Smooth muscle cell of the brain vasculature (primary cell): ENCODE results near the gene HLA-G.

Source experiments
- DNase-seq: peaks from one replicate; pipeline ENCODE4 v3.0.0-alpha.2; 2012; ENCODE audit warnings: low read depth, low spot score

HLA-G gene

DNA sequence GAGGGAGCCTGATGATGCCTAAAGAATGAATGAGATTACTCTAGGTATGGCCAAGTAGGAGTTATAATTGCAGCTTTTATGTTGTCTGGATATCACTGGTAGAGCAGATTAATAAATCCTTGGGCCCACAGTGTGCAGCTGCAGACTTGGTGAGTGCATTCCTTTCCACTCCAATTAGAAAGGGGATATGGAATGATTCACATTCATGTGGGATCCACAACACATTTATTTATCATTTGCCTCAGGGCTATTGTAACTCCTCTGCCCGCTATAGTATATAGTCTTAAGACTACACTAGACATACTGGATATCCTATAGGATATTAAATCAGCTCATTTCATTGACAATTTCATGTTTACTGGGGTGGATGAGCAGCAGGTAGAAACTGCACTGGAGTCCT, 11.6 kb upstream of the HLA-G start:
- no peak for DNase-seq

- DNase-seq, result no peak
Measured at GRCh38 chr6:29818892-29819291, 8.7 kb upstream of the HLA-G start.

GRCh38 chr6:29824144-29824543, 3.5 kb upstream of the HLA-G start:
- no peak for DNase-seq

DNA sequence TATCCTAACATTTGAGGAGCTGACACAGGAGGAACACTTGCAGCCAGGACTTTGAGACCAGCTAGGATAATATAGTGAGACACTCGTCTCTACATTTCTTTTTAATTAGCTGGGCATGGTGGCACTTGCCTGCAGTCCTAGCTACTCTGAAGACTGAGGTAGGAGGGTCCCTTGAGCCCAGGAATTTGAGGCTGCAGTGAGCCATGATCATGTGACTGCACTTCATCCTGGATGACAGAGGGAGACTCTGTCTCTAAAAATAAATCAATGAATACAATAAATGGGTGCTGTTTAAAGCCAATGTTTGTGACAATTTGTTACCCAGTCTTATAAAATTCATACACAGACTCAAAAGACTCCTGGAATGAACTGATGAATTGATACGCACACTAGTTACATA, 1.8 kb upstream of the HLA-G start:
- DNase-seq, result no peak

GRCh38 chr6:29826271-29826670, 1.4 kb upstream of the HLA-G start:
- DNase-seq, result no peak

DNA sequence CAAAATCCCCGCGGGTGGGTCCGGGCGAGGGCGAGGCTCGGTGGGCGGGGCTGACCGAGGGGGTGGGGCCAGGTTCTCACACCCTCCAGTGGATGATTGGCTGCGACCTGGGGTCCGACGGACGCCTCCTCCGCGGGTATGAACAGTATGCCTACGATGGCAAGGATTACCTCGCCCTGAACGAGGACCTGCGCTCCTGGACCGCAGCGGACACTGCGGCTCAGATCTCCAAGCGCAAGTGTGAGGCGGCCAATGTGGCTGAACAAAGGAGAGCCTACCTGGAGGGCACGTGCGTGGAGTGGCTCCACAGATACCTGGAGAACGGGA, 809 bp downstream of the HLA-G start:
- no peak for DNase-seq

- DNase-seq, result no peak
Measured at GRCh38 chr6:29829766-29830165, 2.1 kb downstream of the HLA-G start.

- no peak for DNase-seq
Measured at GRCh38 chr6:29830409-29830808, 2.8 kb downstream of the HLA-G start.

DNA sequence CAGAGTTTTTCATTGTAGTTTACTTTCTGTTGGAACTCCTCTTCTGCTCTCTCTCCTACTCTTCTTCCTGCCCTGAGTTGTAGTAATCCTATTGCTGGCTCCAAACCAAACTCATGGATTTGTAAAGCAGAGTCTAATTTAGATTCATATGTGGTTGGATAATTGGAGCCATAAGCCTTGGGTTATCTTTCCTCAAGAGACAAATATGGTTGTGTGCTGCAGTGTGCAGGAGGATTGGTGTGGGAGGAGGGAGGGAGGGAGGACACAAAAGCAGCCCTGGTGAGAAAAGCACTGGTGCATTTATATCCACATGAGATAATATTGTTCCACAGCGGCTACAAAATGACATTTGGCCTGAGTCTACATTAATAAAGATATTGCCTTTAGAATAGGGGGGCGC, 4.2 kb downstream of the HLA-G start:
- DNase-seq, result no peak

DNA sequence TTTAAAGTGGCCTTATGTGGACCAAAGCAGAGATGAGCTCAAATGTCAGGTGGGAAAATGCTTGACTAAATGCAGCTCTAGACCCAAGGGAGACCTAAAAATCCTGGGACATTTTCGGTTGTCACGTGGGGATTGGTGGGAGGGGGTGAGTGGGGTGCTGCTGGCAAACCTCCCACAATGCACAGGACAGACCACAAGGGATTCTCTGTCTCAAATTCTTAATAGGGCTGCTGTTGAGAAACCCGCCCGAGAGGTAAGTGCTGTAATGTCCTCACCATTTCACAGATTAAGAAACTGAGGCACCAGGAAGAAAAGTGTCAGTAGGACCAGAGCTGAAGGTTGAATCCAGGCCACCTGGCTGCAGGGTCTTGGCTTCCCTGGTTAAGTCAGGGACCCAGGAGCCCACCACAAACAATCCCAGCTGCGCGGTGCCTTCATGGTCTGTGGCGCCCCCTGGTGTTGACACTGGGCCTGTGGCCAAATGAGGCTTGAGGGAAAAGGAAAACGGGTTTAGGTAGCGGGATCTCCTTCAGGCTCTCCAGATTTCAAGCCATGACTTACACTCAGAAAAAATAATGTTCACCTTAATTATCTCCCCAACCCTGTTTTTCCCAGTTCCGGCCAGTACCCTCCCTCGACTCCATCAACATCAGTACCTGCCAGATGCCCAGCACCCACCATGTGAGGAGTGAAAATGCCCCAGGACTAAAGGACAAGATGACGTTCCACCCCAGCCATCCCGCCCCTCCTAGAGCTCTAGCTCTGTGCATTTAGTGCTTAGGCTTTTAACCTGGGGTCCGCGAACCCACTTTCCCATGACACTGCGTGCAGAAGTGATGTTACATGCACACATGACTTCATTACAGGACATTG, 7.2 kb downstream of the HLA-G start:
- no peak for DNase-seq

- no peak for DNase-seq
Measured at GRCh38 chr6:29839917-29840316, 12.3 kb downstream of the HLA-G start.

DNA sequence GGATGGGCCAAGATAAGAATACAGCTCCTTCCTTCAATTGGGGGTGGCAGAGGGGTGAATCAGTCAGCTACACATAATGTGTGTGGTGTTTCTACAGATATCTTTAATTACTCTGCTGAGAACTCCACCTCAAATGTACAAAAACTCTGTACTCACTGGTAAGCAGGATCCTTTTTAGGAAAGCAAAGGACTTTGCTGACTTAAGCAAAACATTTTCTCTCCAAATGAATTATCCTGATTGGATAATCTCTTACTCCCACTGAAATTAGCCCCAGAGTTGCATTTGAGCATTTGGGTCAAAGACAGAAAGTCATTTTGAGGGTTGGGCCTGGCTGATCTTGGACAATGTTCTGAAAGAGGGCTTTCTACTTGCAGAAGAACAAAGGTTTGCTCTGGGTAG, 13.4 kb downstream of the HLA-G start:
- no peak for DNase-seq

DNA sequence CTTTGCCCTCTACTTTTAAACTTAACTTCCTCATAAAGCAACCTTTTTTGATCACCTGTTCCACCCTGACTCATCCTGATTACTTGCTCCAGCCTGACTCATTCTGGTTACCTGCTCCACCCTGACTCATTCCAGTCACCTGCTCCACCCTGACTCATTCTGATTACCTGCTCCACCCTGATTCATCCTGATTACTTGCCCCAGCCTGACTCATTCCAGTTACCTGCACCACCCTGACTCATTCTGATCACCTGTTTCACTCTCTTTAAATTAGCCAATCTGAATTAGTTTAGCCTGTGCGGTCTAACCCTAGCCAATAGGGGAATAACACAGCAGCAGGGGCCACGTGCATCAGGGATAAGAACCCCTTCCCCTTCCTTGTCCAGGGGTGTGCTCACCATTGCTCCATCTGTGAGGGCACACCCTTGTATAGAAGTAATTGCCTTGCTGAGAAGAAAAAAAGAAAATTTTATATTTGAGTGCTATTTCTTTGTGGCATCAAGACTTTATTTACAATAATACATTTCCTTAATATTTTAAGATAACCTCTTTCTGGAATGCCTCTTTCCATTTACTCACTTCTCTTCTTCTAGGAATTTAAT, 17.9 kb downstream of the HLA-G start:
- DNase-seq, result no peak

- peak; percentile 24 for DNase-seq
Measured at GRCh38 chr6:29847871-29848630, 20.4 kb downstream of the HLA-G start.

DNA sequence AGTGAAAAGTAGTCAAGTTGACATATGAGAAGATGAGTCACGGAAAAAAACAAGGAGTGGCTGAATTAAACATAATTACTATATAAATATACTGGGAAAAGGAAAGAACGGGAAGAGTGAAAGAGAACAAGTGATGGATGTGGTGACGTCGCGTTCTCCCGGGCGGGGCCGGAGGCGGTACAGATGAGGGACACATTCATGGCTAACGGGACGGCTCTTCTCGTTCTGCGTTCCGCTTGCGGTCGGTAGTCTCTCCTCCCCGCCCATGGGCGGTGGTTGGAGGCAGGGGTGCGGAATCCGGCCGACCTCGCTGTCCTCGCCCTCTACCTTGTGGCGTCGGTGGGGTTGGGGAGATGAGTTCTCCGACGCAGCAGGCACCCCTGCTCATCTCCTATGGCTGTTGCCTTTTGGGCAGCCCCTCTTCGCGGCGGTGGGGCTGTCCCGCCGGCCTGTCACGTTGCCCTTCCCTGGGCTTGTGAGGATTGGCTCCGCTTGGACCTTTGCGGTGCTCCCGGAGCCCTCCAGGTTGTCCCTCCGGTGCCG, 22.5 kb downstream of the HLA-G start:
- DNase-seq, result no peak

DNA sequence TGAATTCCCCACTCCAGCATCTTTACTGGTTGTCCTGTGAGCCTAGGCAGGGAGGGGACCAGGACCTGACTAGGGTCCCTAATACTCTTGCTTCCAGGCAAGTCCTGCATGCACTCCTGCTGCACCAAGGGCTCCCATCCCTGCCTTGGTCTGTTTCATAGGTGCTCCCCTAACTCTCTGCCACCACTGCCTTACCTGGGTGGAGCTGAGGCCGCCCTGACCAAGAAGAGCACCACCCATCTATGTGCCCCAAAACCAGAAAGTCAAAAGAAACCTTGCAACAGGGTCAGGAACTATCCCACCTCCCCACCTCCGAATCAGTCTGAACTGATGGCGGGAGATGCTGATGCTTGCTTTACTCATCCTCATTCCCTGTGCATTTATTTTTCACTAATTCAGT, 23.6 kb downstream of the HLA-G start:
- no peak for DNase-seq

GRCh38 chr6:29853245-29853644, 25.6 kb downstream of the HLA-G start:
- DNase-seq, result no peak

DNA sequence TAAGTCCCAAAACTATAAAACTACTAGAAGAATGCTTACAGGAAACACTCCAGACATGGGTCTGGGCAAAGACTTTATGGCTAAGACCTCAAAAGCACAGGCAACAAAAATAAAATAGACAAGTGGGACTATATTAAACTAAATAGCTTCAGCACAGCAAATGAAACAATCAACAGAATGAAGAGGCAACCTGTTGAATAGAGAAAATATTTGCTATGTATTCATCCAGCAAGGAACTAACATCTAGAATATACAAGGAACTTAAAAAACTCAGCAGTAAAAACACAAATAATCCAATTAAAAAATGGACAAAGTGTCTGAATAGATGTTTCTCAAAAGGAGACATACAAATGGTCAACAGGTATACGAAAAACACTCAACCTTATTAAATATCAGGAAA, 30.4 kb downstream of the HLA-G start:
- no peak for DNase-seq

- no peak for DNase-seq
Measured at GRCh38 chr6:29861521-29862255, 34.1 kb downstream of the HLA-G start.

GRCh38 chr6:29864037-29864810, 36.6 kb downstream of the HLA-G start:
- DNase-seq, result no peak

GRCh38 chr6:29865631-29866030, 38.0 kb downstream of the HLA-G start:
- DNase-seq, result no peak
